ENCODE measurements around the gene GPX1.
"Not testable (repeated sequence)": the region's sequence is repeated elsewhere in the genome, so short reads cannot be mapped to it uniquely, and the experiment has no call there.

The GPX1 gene

GRCh38 chr3:49370585-49371290 lies 12.6 kb upstream of the GPX1 start:
- Histone ChIP-seq H3K27me3 (ENCODE audit: insufficient read depth, low read depth, severe bottlenecking) (no peaks in the 10 kb centered on the region), H3K4me3 (ENCODE audit: low read depth, low read length) (no peak overlapping the region), H3K36me3 (peaks cover 94% of the 10 kb centered on the region), H3K9me3 (ENCODE audit: severe bottlenecking) (no peaks in the 10 kb centered on the region), H3K27ac (no peak overlapping the region)
- DNase-seq: no peak
- no peak for TF ChIP-seq CTCF (IDR thresholded peaks at IDR 0.05; ENCODE audit: low read depth, low read length)

GRCh38 chr3:49362561-49362960 lies 4.4 kb upstream of the GPX1 start:
- Histone ChIP-seq H3K4me3 (ENCODE audit: low read depth, low read length) (no peak overlapping the region), H3K9me3 (ENCODE audit: severe bottlenecking) (no peaks in the 10 kb centered on the region), H3K27ac (no peak overlapping the region), H3K36me3 (peaks cover 92% of the 10 kb centered on the region), H3K27me3 (ENCODE audit: insufficient read depth, low read depth, severe bottlenecking) (no peaks in the 10 kb centered on the region)
- no peak for DNase-seq
- TF ChIP-seq CTCF (IDR thresholded peaks at IDR 0.05; ENCODE audit: low read depth, low read length): no peak

- no peak for DNase-seq
- TF ChIP-seq CTCF (IDR thresholded peaks at IDR 0.05; ENCODE audit: low read depth, low read length): no peak
Observed at GRCh38 chr3:49359623-49360022, 1.5 kb upstream of the GPX1 start.

GRCh38 chr3:49358884-49359225 lies 702 bp upstream of the GPX1 start:
- H3K36me3 ChIP-seq: peaks cover 77% of the 10 kb centered on the region
- peak overlapping the region; percentile 38 for H3K4me3 ChIP-seq (ENCODE audit: low read depth, low read length)

More at GRCh38 chr3:49359623-49360022, 1.5 kb upstream of the GPX1 start:
- H3K36me3 ChIP-seq: peaks cover 84% of the 10 kb centered on the region
- H3K27me3 ChIP-seq (ENCODE audit: insufficient read depth, low read depth, severe bottlenecking): no peaks in the 10 kb centered on the region
- no peak overlapping the region for H3K4me3 ChIP-seq (ENCODE audit: low read depth, low read length)
- no peaks in the 10 kb centered on the region for H3K9me3 ChIP-seq (ENCODE audit: severe bottlenecking)
- H3K27ac ChIP-seq: peak overlapping the region; percentile 99

GRCh38 chr3:49357443-49358216 lies 523 bp downstream of the GPX1 start:
- DNase-seq: not testable (repeated sequence)

More at GRCh38 chr3:49358884-49359225, 702 bp upstream of the GPX1 start:
- H3K27me3 ChIP-seq (ENCODE audit: insufficient read depth, low read depth, severe bottlenecking): no peaks in the 10 kb centered on the region
- no peaks in the 10 kb centered on the region for H3K9me3 ChIP-seq (ENCODE audit: severe bottlenecking)
- DNase-seq: no peak
- peak overlapping the region; percentile 99 for H3K27ac ChIP-seq
- TF ChIP-seq CTCF (IDR thresholded peaks at IDR 0.05; ENCODE audit: low read depth, low read length): no peak

GRCh38 chr3:49357095-49357442 lies 1.1 kb downstream of the GPX1 start:
- not testable (repeated sequence) for DNase-seq; H3K27ac ChIP-seq; H3K9me3 ChIP-seq (ENCODE audit: severe bottlenecking); H3K27me3 ChIP-seq (ENCODE audit: insufficient read depth, low read depth, severe bottlenecking)
- peak overlapping the region; percentile 80 for H3K4me3 ChIP-seq (ENCODE audit: low read depth, low read length)
- peaks cover 59% of the 10 kb centered on the region for H3K36me3 ChIP-seq

More at GRCh38 chr3:49357443-49358216, 523 bp downstream of the GPX1 start:
- not testable (repeated sequence) for H3K27me3 ChIP-seq (ENCODE audit: insufficient read depth, low read depth, severe bottlenecking); H3K9me3 ChIP-seq (ENCODE audit: severe bottlenecking)
- Histone ChIP-seq H3K4me3 (ENCODE audit: low read depth, low read length) (peak overlapping the region; percentile 80), H3K27ac (peak overlapping the region; percentile 99), H3K36me3 (peaks cover 65% of the 10 kb centered on the region)
